ENCODE results near the gene SLIT3. TPM values are rescaled to one million over a fixed set of nuclear protein-coding genes. Genes with fewer than 3 reads are reported as not detected.
"Not testable (repeated sequence)": the region's sequence is repeated elsewhere in the genome, so short reads cannot be mapped to it uniquely, and the experiment has no call there.

The SLIT3 gene
- total and polyA plus RNA-seq, 4 experiments from 2014 or later: not detected

GRCh38 chr5:169219961-169220360 is 81.0 kb downstream of the SLIT3 start:
- H3K27ac ChIP-seq (ENCODE audit: low read depth, low read length): no peak overlapping the region
- no peaks in the 10 kb centered on the region for H3K27me3 ChIP-seq (ENCODE audit: insufficient read depth, low read length)
- H3K4me3 ChIP-seq (ENCODE audit: low read length in 2 of 2): no peak overlapping the region
- Mint-ChIP-seq H3K27ac (no peak overlapping the region), H3K36me3 (no peaks in the 10 kb centered on the region), H3K27me3 (peaks cover 3 to 9% of the 10 kb centered on the region in 2 donors), H3K4me3 (no peak overlapping the region), H3K9me3 (peaks cover 0 to 3% (median 0%) of the 10 kb centered on the region in 8 donors), H3K4me1 (no peaks in the 10 kb centered on the region)
- DNase-seq: no peak
- no peaks in the 10 kb centered on the region for H3K36me3 ChIP-seq (ENCODE audit: insufficient read depth, low read length)
- intact Hi-C loops (cut with micrococcal nuclease): no loop called here
- no peaks in the 10 kb centered on the region for H3K4me1 ChIP-seq (ENCODE audit: insufficient read depth, low read length)
- ChIA-PET POLR2A (ENCODE audit: partially characterized antibody) (no interaction called here), CTCF (ENCODE audit: partially characterized antibody) (no interaction called here)
- no peaks in the 10 kb centered on the region for H3K9me3 ChIP-seq (ENCODE audit: control insufficient read depth in 1 of 2, low read length in 2 of 2)

GRCh38 chr5:169219351-169219750 is 81.6 kb downstream of the SLIT3 start:
- Mint-ChIP-seq H3K4me3 (no peak overlapping the region), H3K9me3 (peaks cover 0 to 3% (median 0%) of the 10 kb centered on the region in 8 donors), H3K4me1 (no peaks in the 10 kb centered on the region), H3K27ac (no peak overlapping the region), H3K36me3 (no peaks in the 10 kb centered on the region), H3K27me3 (peaks cover 3 to 9% of the 10 kb centered on the region in 2 donors)
- Histone ChIP-seq H3K9me3 (ENCODE audit: control insufficient read depth in 1 of 2, low read length in 2 of 2) (no peaks in the 10 kb centered on the region), H3K27me3 (ENCODE audit: insufficient read depth, low read length) (no peaks in the 10 kb centered on the region), H3K36me3 (ENCODE audit: insufficient read depth, low read length) (no peaks in the 10 kb centered on the region), H3K27ac (ENCODE audit: low read depth, low read length) (no peak overlapping the region), H3K4me1 (ENCODE audit: insufficient read depth, low read length) (no peaks in the 10 kb centered on the region), H3K4me3 (ENCODE audit: low read length in 2 of 2) (no peak overlapping the region)
- DNase-seq: no peak
- intact Hi-C loops (cut with micrococcal nuclease): no loop called here
- CTCF ChIA-PET (ENCODE audit: partially characterized antibody): no interaction called here
- POLR2A ChIA-PET (ENCODE audit: partially characterized antibody): no interaction called here

GRCh38 chr5:169218861-169219260 is 82.1 kb downstream of the SLIT3 start:
- H3K4me1 Mint-ChIP-seq: no peaks in the 10 kb centered on the region
- intact Hi-C loops (cut with micrococcal nuclease): no loop called here
- H3K27ac Mint-ChIP-seq: no peak overlapping the region
- POLR2A ChIA-PET (ENCODE audit: partially characterized antibody): no interaction called here
- DNase-seq: no peak
- no peaks in the 10 kb centered on the region for H3K9me3 ChIP-seq (ENCODE audit: control insufficient read depth in 1 of 2, low read length in 2 of 2)
- no peak overlapping the region for H3K27ac ChIP-seq (ENCODE audit: low read depth, low read length)
- no peaks in the 10 kb centered on the region for H3K27me3 ChIP-seq (ENCODE audit: insufficient read depth, low read length)
- no peaks in the 10 kb centered on the region for H3K36me3 Mint-ChIP-seq
- no peaks in the 10 kb centered on the region for H3K36me3 ChIP-seq (ENCODE audit: insufficient read depth, low read length)
- H3K4me3 ChIP-seq (ENCODE audit: low read length in 2 of 2): no peak overlapping the region
- no peaks in the 10 kb centered on the region for H3K4me1 ChIP-seq (ENCODE audit: insufficient read depth, low read length)
- peaks cover 3 to 9% of the 10 kb centered on the region in 2 donors for H3K27me3 Mint-ChIP-seq
- CTCF ChIA-PET (ENCODE audit: partially characterized antibody): no interaction called here
- H3K9me3 Mint-ChIP-seq: peaks cover 0 to 3% (median 0%) of the 10 kb centered on the region in 8 donors
- H3K4me3 Mint-ChIP-seq: no peak overlapping the region

DNA sequence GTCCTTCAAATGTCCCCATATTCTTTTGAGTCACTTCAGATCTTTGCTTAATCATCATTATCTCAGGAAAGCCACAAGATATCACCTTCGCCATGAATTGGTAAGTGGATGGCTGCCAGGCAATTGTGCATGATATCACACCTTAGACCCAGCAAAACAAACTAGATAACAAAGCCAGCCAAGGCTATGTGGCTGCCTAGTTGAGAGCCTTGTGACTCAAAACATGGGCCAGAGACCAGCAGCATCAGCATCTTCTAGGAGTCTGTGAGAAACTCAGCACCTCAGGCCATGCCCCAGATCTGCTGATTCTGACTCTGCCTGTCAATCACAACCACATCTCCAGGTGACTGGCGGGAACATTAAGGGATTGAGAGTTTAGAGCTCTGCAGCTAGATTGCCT is 82.8 kb downstream of the SLIT3 start:
- no peak overlapping the region for H3K4me3 Mint-ChIP-seq
- no peaks in the 10 kb centered on the region for H3K36me3 Mint-ChIP-seq
- no peak overlapping the region for H3K4me3 ChIP-seq (ENCODE audit: low read length in 2 of 2)
- H3K4me1 Mint-ChIP-seq: no peaks in the 10 kb centered on the region
- DNase-seq: no peak
- intact Hi-C loops (cut with micrococcal nuclease): no loop called here
- H3K36me3 ChIP-seq (ENCODE audit: insufficient read depth, low read length): no peaks in the 10 kb centered on the region
- no peaks in the 10 kb centered on the region for H3K9me3 ChIP-seq (ENCODE audit: control insufficient read depth in 1 of 2, low read length in 2 of 2)
- H3K27me3 ChIP-seq (ENCODE audit: insufficient read depth, low read length): no peaks in the 10 kb centered on the region
- no peak overlapping the region for H3K27ac ChIP-seq (ENCODE audit: low read depth, low read length)
- H3K27ac Mint-ChIP-seq: no peak overlapping the region
- H3K4me1 ChIP-seq (ENCODE audit: insufficient read depth, low read length): no peaks in the 10 kb centered on the region
- ChIA-PET POLR2A (ENCODE audit: partially characterized antibody) (no interaction called here), CTCF (ENCODE audit: partially characterized antibody) (no interaction called here)
- peaks cover 0 to 4% (median 1%) of the 10 kb centered on the region in 8 donors for H3K9me3 Mint-ChIP-seq
- peaks cover 0 to 9% of the 10 kb centered on the region in 2 donors for H3K27me3 Mint-ChIP-seq

- peaks cover 0 to 5% (median 3%) of the 10 kb centered on the region in 8 donors for H3K9me3 Mint-ChIP-seq
- H3K36me3 ChIP-seq (ENCODE audit: insufficient read depth, low read length): no peaks in the 10 kb centered on the region
- H3K4me1 Mint-ChIP-seq: no peaks in the 10 kb centered on the region
- intact Hi-C loops (cut with micrococcal nuclease): no loop called here
- no peak overlapping the region for H3K4me3 Mint-ChIP-seq
- H3K27ac Mint-ChIP-seq: no peak overlapping the region
- no peaks in the 10 kb centered on the region for H3K4me1 ChIP-seq (ENCODE audit: insufficient read depth, low read length)
- H3K36me3 Mint-ChIP-seq: no peaks in the 10 kb centered on the region
- no peak overlapping the region for H3K27ac ChIP-seq (ENCODE audit: low read depth, low read length)
- H3K27me3 ChIP-seq (ENCODE audit: insufficient read depth, low read length): no peaks in the 10 kb centered on the region
- ChIA-PET CTCF (ENCODE audit: partially characterized antibody) (no interaction called here), POLR2A (ENCODE audit: partially characterized antibody) (no interaction called here)
- H3K4me3 ChIP-seq (ENCODE audit: low read length in 2 of 2): no peak overlapping the region
- no peak for DNase-seq
- peaks cover 0 to 10% of the 10 kb centered on the region in 2 donors for H3K27me3 Mint-ChIP-seq
- H3K9me3 ChIP-seq (ENCODE audit: control insufficient read depth in 1 of 2, low read length in 2 of 2): no peaks in the 10 kb centered on the region
Measured at GRCh38 chr5:169216866-169217265, 84.1 kb downstream of the SLIT3 start.

DNA sequence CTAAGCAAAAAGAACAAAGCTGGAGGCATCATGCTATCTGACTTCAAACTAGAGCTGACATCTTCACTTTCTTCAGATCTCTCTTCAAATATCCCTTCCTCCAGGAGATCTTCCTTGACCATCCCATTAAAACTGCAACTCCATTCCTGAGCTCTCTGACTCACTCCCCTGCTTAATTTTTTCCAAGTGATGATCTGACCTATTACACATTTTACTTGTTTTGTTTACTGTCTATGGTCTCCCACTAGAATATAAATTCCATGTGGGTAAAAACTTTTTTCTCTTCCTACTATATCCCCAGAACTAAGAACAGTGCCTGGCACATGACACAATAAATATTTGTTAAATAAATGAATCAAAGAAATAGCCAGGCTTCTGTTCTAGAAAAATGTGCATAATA is 87.5 kb downstream of the SLIT3 start:
- Mint-ChIP-seq H3K4me3 (no peak overlapping the region), H3K27ac (no peak overlapping the region), H3K36me3 (no peaks in the 10 kb centered on the region), H3K9me3 (peaks cover 0 to 5% (median 3%) of the 10 kb centered on the region in 8 donors), H3K27me3 (peaks cover 0 to 5% of the 10 kb centered on the region in 2 donors), H3K4me1 (no peaks in the 10 kb centered on the region)
- ChIA-PET POLR2A (ENCODE audit: partially characterized antibody) (no interaction called here), CTCF (ENCODE audit: partially characterized antibody) (no interaction called here)
- intact Hi-C loops (cut with micrococcal nuclease): no loop called here
- Histone ChIP-seq H3K27ac (ENCODE audit: low read depth, low read length) (no peak overlapping the region), H3K36me3 (ENCODE audit: insufficient read depth, low read length) (no peaks in the 10 kb centered on the region), H3K4me3 (ENCODE audit: low read length in 2 of 2) (no peak overlapping the region), H3K9me3 (ENCODE audit: control insufficient read depth in 1 of 2, low read length in 2 of 2) (no peaks in the 10 kb centered on the region), H3K27me3 (ENCODE audit: insufficient read depth, low read length) (no peaks in the 10 kb centered on the region), H3K4me1 (ENCODE audit: insufficient read depth, low read length) (no peaks in the 10 kb centered on the region)
- DNase-seq: no peak

GRCh38 chr5:169211761-169212160 is 89.2 kb downstream of the SLIT3 start:
- H3K9me3 Mint-ChIP-seq; POLR2A ChIA-PET (ENCODE audit: partially characterized antibody): not testable (repeated sequence)

DNA sequence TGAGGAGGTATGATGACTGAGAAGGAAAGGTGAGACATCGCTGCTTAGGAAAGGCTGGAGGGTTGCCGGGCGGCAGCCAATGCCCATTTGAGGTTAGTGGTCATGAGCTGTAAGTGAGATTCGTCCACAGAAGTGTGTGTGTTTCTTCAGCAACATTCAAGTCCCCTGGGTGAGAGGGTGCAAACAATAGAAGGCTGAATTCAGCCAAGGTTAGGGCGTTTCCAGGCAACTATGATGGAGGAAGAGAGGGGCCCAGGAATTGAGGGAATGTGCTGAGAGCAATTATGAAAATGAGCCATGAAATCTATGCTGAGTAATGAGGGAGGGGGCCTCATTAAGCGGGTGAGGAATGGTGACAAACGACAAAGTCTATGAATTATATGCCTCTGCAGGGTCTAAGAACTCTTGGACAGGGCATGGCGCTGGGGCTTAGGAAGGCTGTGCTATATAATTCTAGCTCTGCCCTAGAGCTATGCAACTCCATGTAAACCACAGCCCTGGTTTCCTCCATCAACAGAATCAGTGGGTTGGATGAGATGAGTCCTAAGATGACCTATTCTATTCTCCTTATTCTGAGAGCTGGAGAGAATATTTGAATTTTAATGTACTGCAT is 96.0 kb downstream of the SLIT3 start:
- Mint-ChIP-seq H3K4me3 (no peak overlapping the region), H3K27ac (no peak overlapping the region), H3K36me3 (no peaks in the 10 kb centered on the region), H3K4me1 (no peaks in the 10 kb centered on the region), H3K9me3 (peaks cover 0 to 7% (median 2%) of the 10 kb centered on the region in 8 donors), H3K27me3 (no peaks in the 10 kb centered on the region)
- no peaks in the 10 kb centered on the region for H3K27me3 ChIP-seq (ENCODE audit: insufficient read depth, low read length)
- no peak for DNase-seq
- intact Hi-C loops (cut with micrococcal nuclease): no loop called here
- no peaks in the 10 kb centered on the region for H3K4me1 ChIP-seq (ENCODE audit: insufficient read depth, low read length)
- no peaks in the 10 kb centered on the region for H3K9me3 ChIP-seq (ENCODE audit: control insufficient read depth in 1 of 2, low read length in 2 of 2)
- H3K4me3 ChIP-seq (ENCODE audit: low read length in 2 of 2): no peak overlapping the region
- H3K36me3 ChIP-seq (ENCODE audit: insufficient read depth, low read length): no peaks in the 10 kb centered on the region
- ChIA-PET CTCF (ENCODE audit: partially characterized antibody) (no interaction called here), POLR2A (ENCODE audit: partially characterized antibody) (no interaction called here)
- H3K27ac ChIP-seq (ENCODE audit: low read depth, low read length): no peak overlapping the region

More at GRCh38 chr5:169211761-169212160, 89.2 kb downstream of the SLIT3 start:
- CTCF ChIA-PET (ENCODE audit: partially characterized antibody); H3K27me3 Mint-ChIP-seq; DNase-seq; H3K27ac ChIP-seq (ENCODE audit: low read depth, low read length); H3K4me3 ChIP-seq (ENCODE audit: low read length in 2 of 2); H3K9me3 ChIP-seq (ENCODE audit: control insufficient read depth in 1 of 2, low read length in 2 of 2); intact Hi-C loops (cut with micrococcal nuclease); H3K27me3 ChIP-seq (ENCODE audit: insufficient read depth, low read length); H3K4me1 Mint-ChIP-seq; H3K27ac Mint-ChIP-seq; H3K36me3 Mint-ChIP-seq; H3K4me1 ChIP-seq (ENCODE audit: insufficient read depth, low read length); H3K4me3 Mint-ChIP-seq; H3K36me3 ChIP-seq (ENCODE audit: insufficient read depth, low read length): not testable (repeated sequence)

Data from CD4-positive, alpha-beta memory T cell (primary cell).